Measurements from ENCODE around the gene DERA. TPM values are rescaled to one million over a fixed set of nuclear protein-coding genes. Genes with fewer than 3 reads are reported as not detected.

Gene DERA
- polyA plus RNA-seq, 3 donors, result 44.8 to 48.5 (median 44.9) TPM

Other genes with a start within 250 kb of the DERA start
- 10 to 100 TPM; 51.0 to 69.1 (median 66.2) TPM for gene EPS8, start 121.9 kb upstream of the DERA start, polyA plus RNA-seq (ENCODE audit: insufficient read length in 3 of 3)
- gene STRAP, start 28.9 kb upstream of the DERA start, polyA plus RNA-seq (ENCODE audit: insufficient read length in 3 of 3), result 100 to 1,000 TPM; 167 to 211 (median 182) TPM

All from renal cortex interstitium (tissue), 3 donors.